Germinal center (tissue), 1 donor: ENCODE results near the gene PFN2.

Experiments used
- DNase-seq: peaks from one replicate; pipeline ENCODE4 v3.0.0; 2012; ENCODE audit warnings: mixed read lengths, low spot score

PFN2 gene

GRCh38 chr3:149917124-149917667, 53.5 kb downstream of the PFN2 start:
- no peak for DNase-seq
